HCT116 (cell line): Measurements from ENCODE around the gene SERPINI1. TPM values are rescaled to one million over a fixed set of nuclear protein-coding genes. Genes with fewer than 3 reads are reported as not detected.

ENCODE experiments used
- ATAC-seq: fragments of 200-7000 bp; cut with Tn5 transposase; 2 replicates; pipeline ENCODE4 v1.9.1; 2020; ENCODE audit warnings: mild to moderate bottlenecking, moderate library complexity
- BruUV-seq: library from RNA; stranded (reverse); fragments of 400-500 nt; replicated peaks from 2 replicates; lab custom pipeline; 2021; lab: Mats Ljungman, UMichigan
- CTCF ChIA-PET: fragments of 300-600 bp; sonication (Branson Sonifier 250); formaldehyde crosslinking; loops from one replicate; lab custom pipeline; 2021; ENCODE audit warnings: antibody characterized with exemption; lab: Charles Lee
- POLR2A ChIA-PET: fragments of 300-600, 350-600 bp; sonication (Branson Sonifier 250); formaldehyde crosslinking; loops from one replicate; lab custom pipeline; 2021; ENCODE audit warnings: antibody characterized with exemption; lab: Charles Lee
- RAD21 ChIA-PET, 2 experiments: fragments of 300-600 bp; sonication (Branson Sonifier 250); formaldehyde crosslinking; loops; one replicate each; lab custom pipeline; 2023; ENCODE audit warnings: low total read pairs in 2 of 2; ENCODE audit not compliant: uncharacterized antibody in 2 of 2, unreplicated experiment in 2 of 2, low non-redundant PET in 1 of 2; lab: Charles Lee
- DNase-seq: peaks from one replicate; pipeline ENCODE4 v3.0.0-alpha.2; 2010; ENCODE audit warnings: low read depth, low spot score
- H2AFZ ChIP-seq: fragments of 200-600 bp; shearing (Covaris generic), sonication (generic); 2 replicates; pipeline ENCODE4 v1.6.1; 2017; ENCODE audit warnings: low read depth, mixed run types, mixed read lengths, antibody characterized with exemption, low read length; ENCODE audit not compliant: poor library complexity, severe bottlenecking
- H3K27ac ChIP-seq: 2 replicates; pipeline ENCODE4 v1.5.1; 2012; ENCODE audit warnings: low read depth, low read length
- H3K27me3 ChIP-seq: fragments of 200-600 bp; sonication (generic); 2 replicates; pipeline ENCODE4 v1.6.1; 2016; ENCODE audit warnings: mixed run types, low read length, mixed read lengths; ENCODE audit not compliant: insufficient read depth
- H3K36me3 ChIP-seq, 2 experiments: fragments of 200-500 bp in 1 of 2; fragments of 200-600 bp in 1 of 2; sonication (Bioruptor generic) in 1 of 2; sonication (generic) in 1 of 2; 2 replicates each; pipeline versions ENCODE4 v1.5.1 to v1.6.1; 2014 to 2016; ENCODE audit warnings: low read length in 2 of 2, inconsistent platforms in 1 of 2, mixed read lengths in 1 of 2, mixed run types in 1 of 2; ENCODE audit not compliant: insufficient read depth in 2 of 2, control insufficient read depth in 1 of 2
- H3K4me1 ChIP-seq, 2 experiments: fragments of 200-600 bp in 1 of 2; sonication (generic) in 1 of 2; 2 replicates each; pipeline versions ENCODE4 v1.5.1 to v1.6.1; 2012 to 2017; ENCODE audit warnings: low read length in 2 of 2, inconsistent platforms in 1 of 2, mild to moderate bottlenecking in 1 of 2, mixed read lengths in 1 of 2, mixed run types in 1 of 2, moderate library complexity in 1 of 2; ENCODE audit not compliant: insufficient read depth in 2 of 2, control insufficient read depth in 1 of 2
- H3K4me2 ChIP-seq: fragments of 200-600 bp; sonication (generic); 2 replicates; pipeline ENCODE4 v1.6.1; 2017; ENCODE audit warnings: mixed run types, low read length, mixed read lengths
- H3K4me3 ChIP-seq, 2 experiments: fragments of 200-600 bp in 1 of 2; sonication (generic) in 1 of 2; replicated peaks in 1 of 2; 2 replicates each; pipeline ENCODE4 v1.5.1; 2011 to 2016; ENCODE audit warnings: low read length in 2 of 2, control low read depth in 1 of 2, low read depth in 1 of 2, mild to moderate bottlenecking in 1 of 2, mixed read lengths in 1 of 2, mixed run types in 1 of 2
- H3K79me2 ChIP-seq: fragments of 200-600 bp; sonication (generic); 2 replicates; pipeline ENCODE4 v1.6.1; 2017; ENCODE audit warnings: mild to moderate bottlenecking, mixed run types, low read length, moderate library complexity, mixed read lengths; ENCODE audit not compliant: insufficient read depth
- H3K9ac ChIP-seq: fragments of 200-600 bp; sonication (generic); 2 replicates; pipeline ENCODE4 v1.6.1; 2016; ENCODE audit warnings: low read length, mixed read lengths
- H3K9me2 ChIP-seq: fragments of 200-600 bp; sonication (generic), shearing (Covaris generic); 2 replicates; pipeline ENCODE4 v1.6.1; 2017; ENCODE audit warnings: mixed run types, mild to moderate bottlenecking, moderate library complexity; ENCODE audit not compliant: insufficient read depth
- H3K9me3 ChIP-seq, 2 experiments: fragments of 200-500 bp in 1 of 2; fragments of 200-600 bp in 1 of 2; sonication (Bioruptor generic) in 1 of 2; sonication (generic) in 1 of 2; 2 replicates each; pipeline ENCODE4 v1.6.1; 2014 to 2017; ENCODE audit warnings: low read length in 2 of 2, mixed read lengths in 2 of 2, inconsistent platforms in 1 of 2, low read depth in 1 of 2, mild to moderate bottlenecking in 1 of 2, mixed run types in 1 of 2, moderate library complexity in 1 of 2; ENCODE audit not compliant: control insufficient read depth in 1 of 2, insufficient read depth in 1 of 2
- H4K20me1 ChIP-seq: fragments of 200-600 bp; sonication (generic), shearing (Covaris generic); 2 replicates; pipeline ENCODE4 v1.6.1; 2017; ENCODE audit warnings: mixed run types, mild to moderate bottlenecking, moderate library complexity; ENCODE audit not compliant: insufficient read depth
- CEBPB ChIP-seq: IDR thresholded peaks from 2 replicates; pipeline ENCODE4 v1.6.1; 2012; ENCODE audit warnings: low read depth
- EGR1 ChIP-seq: IDR thresholded peaks from 2 replicates; pipeline ENCODE4 v1.6.1; 2012; ENCODE audit warnings: low read depth
- FOSL1 ChIP-seq: IDR thresholded peaks from 2 replicates; pipeline ENCODE4 v1.6.1; 2012; ENCODE audit warnings: low read depth
- TCF7L2 ChIP-seq: IDR thresholded peaks from 2 replicates; pipeline ENCODE4 v1.7.0; 2011; ENCODE audit warnings: borderline replicate concordance, inconsistent platforms; ENCODE audit not compliant: insufficient read depth, insufficient read length; ENCODE audit errors: extremely low read depth
- YY1 ChIP-seq: IDR thresholded peaks from 2 replicates; pipeline ENCODE4 v1.6.1; 2011; ENCODE audit warnings: low read length, low read depth, moderate library complexity, mild to moderate bottlenecking; ENCODE audit not compliant: insufficient replicate concordance; ENCODE audit errors: extremely low read depth
- intact Hi-C: fragments of 100-400 bp; cut with micrococcal nuclease; formaldehyde crosslinking; loops from 2 replicates; pipeline ENCODE4 v1.10.0; 2022
- total RNA-seq: library from RNA; stranded (reverse); gene quantifications from one replicate; pipeline ENCODE4 v1.2.1, GENCODE V29; 2021; ENCODE audit not compliant: unreplicated experiment
- TF ChIP-seq, protein P1 (sequence below): IDR thresholded peaks from 2 replicates; pipeline ENCODE4 v1.6.1; 2012; ENCODE audit warnings: low read depth
- TF ChIP-seq, protein P2 (sequence below): IDR thresholded peaks from 2 replicates; pipeline ENCODE4 v1.6.1; 2012

The SERPINI1 gene
- total RNA-seq, 1 experiment from 2014 or later = 6.5 TPM

DNA sequence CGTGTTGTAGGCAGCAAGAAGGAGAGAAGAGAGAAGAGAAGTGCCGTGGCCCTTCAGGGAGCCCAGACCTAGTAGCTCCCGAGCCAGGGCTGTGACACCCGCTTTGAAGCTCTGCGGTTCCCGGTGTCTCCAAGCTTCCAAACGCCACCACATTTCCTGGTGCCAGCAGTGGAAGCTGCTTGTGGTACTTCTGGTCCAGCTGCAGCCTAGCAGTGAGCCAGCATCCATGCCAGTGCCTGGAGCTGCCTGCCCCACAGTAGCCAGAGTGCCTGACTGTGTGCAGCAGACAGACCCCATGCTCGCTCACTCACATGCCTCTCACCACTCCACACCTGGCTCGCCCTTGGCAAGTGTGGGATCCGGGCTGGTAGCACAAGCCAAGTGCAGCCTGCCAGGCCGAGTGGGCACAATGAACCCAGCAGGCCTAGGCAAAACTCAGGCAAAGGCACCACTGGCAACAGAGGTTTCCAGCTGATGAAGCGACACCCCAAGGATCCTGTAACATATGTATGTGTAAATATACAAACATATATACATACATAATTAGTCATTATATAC lies 85.8 kb downstream of the SERPINI1 start:
- POLR2A ChIA-PET = no interaction called here

More for the DNA sequence above, 85.8 kb downstream of the SERPINI1 start:
- intact Hi-C loops = no loop called here
- TF ChIP-seq YY1 (no peak), TCF7L2 (no peak), CEBPB (no peak), FOSL1 (no peak), EGR1 (no peak)
- TF ChIP-seq, protein P1, sequence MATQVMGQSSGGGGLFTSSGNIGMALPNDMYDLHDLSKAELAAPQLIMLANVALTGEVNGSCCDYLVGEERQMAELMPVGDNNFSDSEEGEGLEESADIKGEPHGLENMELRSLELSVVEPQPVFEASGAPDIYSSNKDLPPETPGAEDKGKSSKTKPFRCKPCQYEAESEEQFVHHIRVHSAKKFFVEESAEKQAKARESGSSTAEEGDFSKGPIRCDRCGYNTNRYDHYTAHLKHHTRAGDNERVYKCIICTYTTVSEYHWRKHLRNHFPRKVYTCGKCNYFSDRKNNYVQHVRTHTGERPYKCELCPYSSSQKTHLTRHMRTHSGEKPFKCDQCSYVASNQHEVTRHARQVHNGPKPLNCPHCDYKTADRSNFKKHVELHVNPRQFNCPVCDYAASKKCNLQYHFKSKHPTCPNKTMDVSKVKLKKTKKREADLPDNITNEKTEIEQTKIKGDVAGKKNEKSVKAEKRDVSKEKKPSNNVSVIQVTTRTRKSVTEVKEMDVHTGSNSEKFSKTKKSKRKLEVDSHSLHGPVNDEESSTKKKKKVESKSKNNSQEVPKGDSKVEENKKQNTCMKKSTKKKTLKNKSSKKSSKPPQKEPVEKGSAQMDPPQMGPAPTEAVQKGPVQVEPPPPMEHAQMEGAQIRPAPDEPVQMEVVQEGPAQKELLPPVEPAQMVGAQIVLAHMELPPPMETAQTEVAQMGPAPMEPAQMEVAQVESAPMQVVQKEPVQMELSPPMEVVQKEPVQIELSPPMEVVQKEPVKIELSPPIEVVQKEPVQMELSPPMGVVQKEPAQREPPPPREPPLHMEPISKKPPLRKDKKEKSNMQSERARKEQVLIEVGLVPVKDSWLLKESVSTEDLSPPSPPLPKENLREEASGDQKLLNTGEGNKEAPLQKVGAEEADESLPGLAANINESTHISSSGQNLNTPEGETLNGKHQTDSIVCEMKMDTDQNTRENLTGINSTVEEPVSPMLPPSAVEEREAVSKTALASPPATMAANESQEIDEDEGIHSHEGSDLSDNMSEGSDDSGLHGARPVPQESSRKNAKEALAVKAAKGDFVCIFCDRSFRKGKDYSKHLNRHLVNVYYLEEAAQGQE = no peak
- TF ChIP-seq, protein P2, sequence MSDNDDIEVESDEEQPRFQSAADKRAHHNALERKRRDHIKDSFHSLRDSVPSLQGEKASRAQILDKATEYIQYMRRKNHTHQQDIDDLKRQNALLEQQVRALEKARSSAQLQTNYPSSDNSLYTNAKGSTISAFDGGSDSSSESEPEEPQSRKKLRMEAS = no peak
- Histone ChIP-seq H2AFZ (no peak overlapping the region), H3K4me2 (no peak overlapping the region), H3K36me3 (no peaks in the 10 kb centered on the region), H3K27ac (no peak overlapping the region), H3K27me3 (no peaks in the 10 kb centered on the region), H3K4me1 (no peaks in the 10 kb centered on the region), H4K20me1 (no peaks in the 10 kb centered on the region), H3K4me3 (no peak overlapping the region), H3K9ac (no peak overlapping the region), H3K9me3 (no peaks in the 10 kb centered on the region), H3K9me2 (no peaks in the 10 kb centered on the region), H3K79me2 (no peaks in the 10 kb centered on the region)
- RAD21 ChIA-PET = no interaction called here
- no peak for ATAC-seq
- CTCF ChIA-PET = no interaction called here
- no TSS peak for BruUV-seq
- no peak for DNase-seq
